WI38 (cell line): ENCODE data around the gene ZNF786.
"Not testable (repeated sequence)": the region's sequence is repeated elsewhere in the genome, so short reads cannot be mapped to it uniquely, and the experiment has no call there.

Source experiments
- H3K4me3 ChIP-seq: 2 replicates; pipeline ENCODE4 v1.5.1; 2011; ENCODE audit warnings: low read depth, mild to moderate bottlenecking, control low read depth, low read length
- TF ChIP-seq, protein P1 (sequence below): IDR thresholded peaks from 2 replicates; pipeline ENCODE4 v1.5.1; 2012; ENCODE audit warnings: low read depth, mild to moderate bottlenecking, control low read depth, low read length

ZNF786 gene

DNA sequence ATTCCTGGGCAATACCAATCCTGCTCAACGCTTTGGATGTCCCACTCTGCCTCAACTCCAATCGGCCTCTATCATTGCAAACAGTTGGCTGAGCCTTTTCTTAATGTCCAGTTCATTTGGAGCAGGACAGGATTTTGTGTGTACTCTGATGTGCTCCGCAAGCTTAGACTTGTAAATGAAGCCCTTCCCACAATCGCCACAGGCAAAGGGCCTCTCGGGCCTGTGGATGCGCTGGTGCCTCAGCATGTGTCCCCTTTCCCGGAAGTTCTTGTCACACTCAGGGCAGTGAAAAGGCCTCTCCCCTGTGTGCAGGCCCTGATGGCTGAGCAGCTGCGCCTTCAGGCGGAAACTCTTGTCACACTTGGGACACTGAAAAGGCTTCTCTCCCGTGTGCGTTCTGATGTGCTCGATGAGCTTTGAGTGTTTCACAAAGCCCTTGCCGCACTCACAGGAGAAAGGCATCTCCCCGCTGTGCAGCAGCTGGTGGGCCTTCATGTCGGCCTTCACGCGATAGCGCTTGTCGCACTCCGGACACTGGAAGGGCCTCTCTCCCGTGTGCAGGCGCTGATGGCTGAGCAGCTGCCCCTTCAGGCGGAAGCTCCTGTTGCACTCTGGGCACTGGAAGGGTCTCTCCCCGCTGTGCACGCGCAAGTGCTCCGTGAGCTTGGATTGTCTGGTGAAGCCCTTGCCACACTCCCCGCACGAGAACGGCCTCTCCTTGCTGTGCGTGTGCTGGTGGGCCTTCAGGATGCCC is 20.0 kb downstream of the ZNF786 start:
- TF ChIP-seq, protein P1, sequence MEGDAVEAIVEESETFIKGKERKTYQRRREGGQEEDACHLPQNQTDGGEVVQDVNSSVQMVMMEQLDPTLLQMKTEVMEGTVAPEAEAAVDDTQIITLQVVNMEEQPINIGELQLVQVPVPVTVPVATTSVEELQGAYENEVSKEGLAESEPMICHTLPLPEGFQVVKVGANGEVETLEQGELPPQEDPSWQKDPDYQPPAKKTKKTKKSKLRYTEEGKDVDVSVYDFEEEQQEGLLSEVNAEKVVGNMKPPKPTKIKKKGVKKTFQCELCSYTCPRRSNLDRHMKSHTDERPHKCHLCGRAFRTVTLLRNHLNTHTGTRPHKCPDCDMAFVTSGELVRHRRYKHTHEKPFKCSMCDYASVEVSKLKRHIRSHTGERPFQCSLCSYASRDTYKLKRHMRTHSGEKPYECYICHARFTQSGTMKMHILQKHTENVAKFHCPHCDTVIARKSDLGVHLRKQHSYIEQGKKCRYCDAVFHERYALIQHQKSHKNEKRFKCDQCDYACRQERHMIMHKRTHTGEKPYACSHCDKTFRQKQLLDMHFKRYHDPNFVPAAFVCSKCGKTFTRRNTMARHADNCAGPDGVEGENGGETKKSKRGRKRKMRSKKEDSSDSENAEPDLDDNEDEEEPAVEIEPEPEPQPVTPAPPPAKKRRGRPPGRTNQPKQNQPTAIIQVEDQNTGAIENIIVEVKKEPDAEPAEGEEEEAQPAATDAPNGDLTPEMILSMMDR, result no peak
- no peak overlapping the region for H3K4me3 ChIP-seq

DNA sequence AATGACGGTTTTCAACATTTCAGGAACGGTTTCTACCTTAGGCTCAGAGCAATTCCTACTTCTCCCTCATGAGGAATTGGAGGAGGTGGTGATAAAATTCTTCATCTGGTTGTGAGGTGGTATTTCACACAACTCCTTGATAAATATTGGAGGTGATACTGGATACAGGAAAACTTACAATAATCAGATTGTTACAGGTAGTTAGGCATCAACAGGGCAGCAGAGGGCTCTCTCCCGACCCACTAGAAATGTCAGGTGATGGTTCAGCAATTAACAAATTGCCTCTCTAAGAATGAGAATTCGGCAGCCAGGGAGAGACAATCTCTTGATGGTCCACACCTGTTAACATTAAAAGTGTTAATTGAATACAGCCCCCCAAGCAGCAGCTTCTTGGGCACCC is 22.6 kb downstream of the ZNF786 start:
- TF ChIP-seq, protein P1, result no peak
- no peak overlapping the region for H3K4me3 ChIP-seq

DNA sequence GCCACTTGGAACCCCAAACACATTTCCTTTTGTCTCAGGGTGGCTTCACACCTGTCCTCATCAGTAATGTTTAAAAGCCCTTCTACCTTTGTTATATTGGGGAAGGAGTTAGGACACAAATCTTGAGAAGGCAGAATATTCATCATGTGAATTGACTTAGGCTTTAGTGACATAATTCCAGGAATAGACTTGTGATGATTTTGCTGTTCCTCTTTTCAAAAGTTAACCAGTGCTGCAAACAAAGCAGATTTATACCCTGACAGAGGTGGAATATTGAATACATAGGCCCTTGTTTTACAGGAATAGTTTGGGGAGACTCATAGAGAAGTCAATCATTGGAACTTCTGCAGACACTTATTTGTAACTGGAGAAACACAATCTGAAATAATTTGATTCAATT is 27.0 kb downstream of the ZNF786 start:
- TF ChIP-seq, protein P1, result no peak
- H3K4me3 ChIP-seq, result no peak overlapping the region

DNA sequence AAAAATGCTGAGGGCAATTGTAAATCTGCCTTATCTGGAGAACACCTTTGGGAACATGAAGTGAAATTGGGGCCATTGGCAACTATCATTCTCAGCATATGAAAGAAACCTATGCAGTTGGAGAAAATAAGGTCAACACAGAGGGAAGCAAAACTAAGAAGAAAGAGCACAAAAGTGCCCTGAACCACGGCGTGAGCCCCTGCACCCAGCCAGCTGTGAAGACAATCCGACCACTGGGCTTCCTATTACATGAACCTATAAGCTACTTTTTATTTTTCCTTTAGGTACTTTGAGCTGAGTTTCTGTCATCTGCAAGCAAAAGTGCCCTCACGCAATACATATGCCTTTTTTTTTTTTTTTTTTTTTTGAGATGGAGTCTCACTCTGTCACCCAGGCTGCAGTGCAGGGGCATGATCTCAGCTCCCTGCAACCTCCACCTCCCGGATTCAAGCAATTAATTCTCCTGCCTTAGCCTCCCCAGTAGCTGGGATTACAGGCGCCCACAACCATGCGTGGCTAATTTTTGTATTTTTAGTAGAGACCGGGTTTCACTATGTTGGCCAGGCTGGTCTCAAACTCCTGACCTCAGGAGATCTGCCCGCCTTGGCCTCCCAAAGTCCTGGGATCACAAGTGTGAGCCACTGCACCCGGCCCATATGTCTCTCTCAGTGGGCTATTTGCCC is 28.2 kb downstream of the ZNF786 start:
- not testable (repeated sequence) for H3K4me3 ChIP-seq

DNA sequence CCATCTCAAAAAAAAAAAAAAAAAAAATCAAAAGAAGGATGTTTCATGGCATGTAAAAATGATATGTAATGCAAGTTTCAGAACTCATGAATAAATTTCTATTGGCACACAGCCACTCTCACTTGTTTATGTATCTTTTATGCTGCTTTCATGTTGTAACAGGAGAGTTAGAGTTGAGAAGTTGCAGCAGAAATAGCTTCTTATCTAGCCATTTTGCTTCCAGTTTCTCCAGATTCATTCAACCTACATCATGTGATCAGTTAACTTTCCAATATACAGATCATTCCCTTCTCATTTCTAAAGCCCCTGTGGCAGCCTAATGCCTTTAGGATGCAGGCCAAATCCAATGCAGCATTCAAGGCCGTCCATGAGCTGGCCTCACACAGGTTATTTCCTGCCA is 30.4 kb downstream of the ZNF786 start:
- TF ChIP-seq, protein P1, result no peak
- no peak overlapping the region for H3K4me3 ChIP-seq

DNA sequence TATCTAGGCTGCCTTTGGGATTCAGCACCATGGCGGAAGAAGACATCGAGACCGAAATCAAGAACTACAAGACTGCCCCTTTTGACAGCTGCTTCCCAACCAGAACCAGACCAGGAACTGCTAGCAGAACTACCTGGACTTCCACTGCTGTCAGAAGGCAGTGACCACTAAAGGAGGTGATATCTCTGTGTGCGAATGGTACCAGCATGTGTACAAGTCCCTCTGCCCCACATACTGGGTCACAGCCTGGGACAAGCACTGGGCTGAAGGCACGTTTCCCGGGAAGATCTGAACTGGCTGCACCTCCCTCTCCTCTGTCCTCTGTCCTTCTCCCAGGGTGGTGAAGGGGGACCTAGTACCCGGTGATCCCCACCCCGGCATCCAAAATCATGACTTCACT is 36.6 kb downstream of the ZNF786 start:
- no peak overlapping the region for H3K4me3 ChIP-seq
- TF ChIP-seq, protein P1, result no peak

DNA sequence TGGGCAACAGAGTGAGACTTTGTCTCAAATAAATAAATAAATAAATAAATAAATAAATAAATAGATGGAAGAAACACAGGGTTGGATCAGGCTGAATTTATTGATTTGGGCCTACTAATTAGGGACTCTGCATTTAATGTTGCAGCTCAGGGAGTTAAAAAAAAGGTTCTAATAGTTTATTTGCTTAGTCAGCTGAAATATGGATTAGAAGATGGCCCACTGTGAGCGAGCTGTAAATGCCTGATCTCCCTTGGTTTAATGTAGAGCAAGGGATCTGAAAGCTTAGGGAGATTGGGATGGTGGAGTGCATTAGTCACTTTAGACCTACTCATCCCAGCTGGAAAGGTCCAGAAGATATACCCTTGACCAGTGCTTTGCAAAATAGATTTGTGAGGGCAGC is 37.1 kb downstream of the ZNF786 start:
- no peak overlapping the region for H3K4me3 ChIP-seq
- TF ChIP-seq, protein P1, result no peak
